CD14-positive monocyte (primary cell): ENCODE measurements around the gene NPRL2. TPM values are rescaled to one million over a fixed set of nuclear protein-coding genes. Genes with fewer than 3 reads are reported as not detected.

Experiments used
- DNase-seq, 3 donors: peaks; one replicate each; pipeline ENCODE4 v3.0.0-alpha.2; 2011 to 2022
- H2AFZ ChIP-seq: 2 replicates; pipeline ENCODE4 v1.6.0; 2012; ENCODE audit warnings: mild to moderate bottlenecking, low read depth, low read length, inconsistent platforms; ENCODE audit not compliant: insufficient read depth, poor library complexity, severe bottlenecking
- H3K27ac ChIP-seq, 2 donors: 1 replicate in 1 of 2; 2 replicates in 1 of 2; pipeline ENCODE4 v1.5.1; 2012 to 2013; ENCODE audit warnings: low read length in 2 of 2, control low read depth in 1 of 2, inconsistent platforms in 1 of 2, low read depth in 1 of 2, mild to moderate bottlenecking in 1 of 2
- H3K27me3 ChIP-seq, 2 donors: one replicate each; pipeline versions ENCODE4 v1.6.0 to v1.6.1; 2011 to 2013; ENCODE audit warnings: low read length in 2 of 2; ENCODE audit not compliant: control insufficient read depth in 2 of 2, insufficient read depth in 2 of 2
- H3K36me3 ChIP-seq, 2 donors: replicated peaks in 1 of 2; 1 replicate in 1 of 2; 2 replicates in 1 of 2; pipeline versions ENCODE4 v1.5.1 to v1.6.1; 2012 to 2013; ENCODE audit warnings: low read length in 2 of 2, control low read depth in 1 of 2, inconsistent platforms in 1 of 2, mild to moderate bottlenecking in 1 of 2; ENCODE audit not compliant: insufficient read depth in 2 of 2, control insufficient read depth in 1 of 2
- H3K4me1 ChIP-seq, 2 donors: 1 replicate in 1 of 2; 2 replicates in 1 of 2; pipeline versions ENCODE4 v1.5.1 to v1.6.1; 2012 to 2013; ENCODE audit warnings: low read length in 2 of 2, control low read depth in 1 of 2, inconsistent platforms in 1 of 2, mild to moderate bottlenecking in 1 of 2, moderate library complexity in 1 of 2; ENCODE audit not compliant: insufficient read depth in 2 of 2, control insufficient read depth in 1 of 2
- H3K4me2 ChIP-seq: replicated peaks from 2 replicates; pipeline ENCODE3; 2012; ENCODE audit warnings: low read length, moderate library complexity, mild to moderate bottlenecking; ENCODE audit not compliant: poor library complexity, severe bottlenecking; ENCODE audit errors: extremely low read depth
- H3K4me3 ChIP-seq, 3 experiments: fragments of 200-600 bp in 1 of 3; sonication (generic) in 1 of 3; replicated peaks in 1 of 3; 1 replicate in 2 of 3; 2 replicates in 1 of 3; pipeline ENCODE4 v1.5.1; 2011 to 2013; ENCODE audit warnings: low read length in 3 of 3, mild to moderate bottlenecking in 3 of 3, control low read depth in 2 of 3, low read depth in 2 of 3, inconsistent platforms in 1 of 3, moderate library complexity in 1 of 3
- H3K79me2 ChIP-seq: 2 replicates; pipeline ENCODE4 v1.6.0; 2012; ENCODE audit warnings: mild to moderate bottlenecking, control low read depth, inconsistent platforms, low read length, moderate library complexity; ENCODE audit not compliant: insufficient read depth
- H3K9ac ChIP-seq: 2 replicates; pipeline ENCODE4 v1.6.0; 2017; ENCODE audit warnings: low read length, mild to moderate bottlenecking; ENCODE audit not compliant: insufficient read depth, poor library complexity, severe bottlenecking
- H3K9me3 ChIP-seq, 2 donors: replicated peaks in 1 of 2; 1 replicate in 1 of 2; 2 replicates in 1 of 2; pipeline versions ENCODE4 v1.5.1 to v1.6.1; 2012 to 2013; ENCODE audit warnings: low read length in 2 of 2, control low read depth in 1 of 2; ENCODE audit not compliant: control insufficient read depth in 1 of 2, insufficient read depth in 1 of 2
- H4K20me1 ChIP-seq: 2 replicates; pipeline ENCODE4 v1.6.0; 2012; ENCODE audit warnings: mild to moderate bottlenecking, low read length, control low read depth, moderate library complexity; ENCODE audit not compliant: insufficient read depth
- H3K27ac Mint-ChIP-seq, 7 donors: one replicate each; pipeline ENCODE4 v1.8.0; 2020; ENCODE audit warnings: mild to moderate bottlenecking in 7 of 7, mixed read lengths in 7 of 7, moderate library complexity in 6 of 7, inconsistent platforms in 2 of 7
- H3K27me3 Mint-ChIP-seq, 3 donors: one replicate each; pipeline ENCODE4 v1.8.0; 2021 to 2022; ENCODE audit warnings: low read depth in 3 of 3, mild to moderate bottlenecking in 3 of 3, mixed read lengths in 3 of 3, moderate library complexity in 3 of 3, inconsistent platforms in 1 of 3
- H3K36me3 Mint-ChIP-seq, 2 donors: one replicate each; pipeline ENCODE4 v1.8.0; 2020; ENCODE audit warnings: mixed read lengths in 2 of 2, inconsistent platforms in 1 of 2, mild to moderate bottlenecking in 1 of 2
- H3K4me1 Mint-ChIP-seq: one replicate; pipeline ENCODE4 v1.8.0; 2020; ENCODE audit warnings: mild to moderate bottlenecking, mixed read lengths
- H3K4me3 Mint-ChIP-seq, 2 donors: one replicate each; pipeline ENCODE4 v1.8.0; 2020; ENCODE audit warnings: mild to moderate bottlenecking in 2 of 2, mixed read lengths in 2 of 2, moderate library complexity in 1 of 2
- H3K9me3 Mint-ChIP-seq, 7 donors: one replicate each; pipeline ENCODE4 v1.8.0; 2020 to 2022; ENCODE audit warnings: mixed read lengths in 7 of 7, mild to moderate bottlenecking in 6 of 7, moderate library complexity in 6 of 7, inconsistent platforms in 2 of 7
- WGBS: methylation state at CpG from one replicate; pipeline ENCODE4 v1.1.5; 2013; ENCODE audit warnings: missing lambda C conversion rate; ENCODE audit not compliant: insufficient coverage; 5-methylcytosine and 5-hydroxymethylcytosine counted together
- intact Hi-C, 2 donors: fragments of 100-400 bp; cut with micrococcal nuclease; formaldehyde crosslinking; loops; one replicate each; pipeline versions ENCODE4 v1.15.0 to v1.15.1; 2023
- polyA plus RNA-seq, 3 donors: library from polyadenylated mRNA; depleted of rRNA in 1 of 3; unstranded in 2 of 3; stranded (reverse) in 1 of 3; fragments of 300-500 nt in 2 of 3; fragments of >200 nt in 1 of 3; fragmentation: Illumina TruSeq in 2 of 3; gene quantifications; 1 replicate in 2 of 3; 2 replicates in 1 of 3; pipeline ENCODE4 v1.2.3, GENCODE V29; 2012 to 2021
- TF ChIP-seq, protein P1 (sequence below): fragments of 200-600 bp; IDR thresholded peaks from one replicate; pipeline ENCODE4 v1.8.0; 2022; ENCODE audit warnings: antibody characterized with exemption, mild to moderate bottlenecking

Gene NPRL2
- polyA plus RNA-seq, 3 donors: 20.9 to 37.9 (median 23.5) TPM

DNA sequence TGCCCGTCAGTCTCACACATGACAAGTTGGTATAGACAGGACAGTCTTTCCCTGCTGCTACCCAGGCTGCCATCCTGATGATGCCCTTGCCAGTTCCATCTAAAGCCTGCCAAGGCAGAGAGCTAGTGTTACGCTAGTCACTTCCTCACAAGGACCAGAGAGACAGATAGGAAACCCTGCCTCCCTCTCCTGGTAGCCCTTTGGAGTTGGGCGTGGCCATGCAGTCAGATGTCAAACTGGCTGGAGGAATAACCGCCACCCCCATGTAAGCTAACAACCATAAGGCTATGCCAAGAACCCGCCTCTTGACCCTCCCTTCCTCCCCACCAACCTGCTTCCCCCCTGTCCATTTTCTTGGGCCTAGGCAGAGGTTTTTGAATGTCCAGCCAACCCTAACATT is 6.0 kb upstream of the NPRL2 start:
- peak overlapping the region in 6 of 7 donors; percentile 4 to 82 (median 72) for H3K27ac Mint-ChIP-seq
- peak overlapping the region in 1 of 3 experiments; percentile 91 for H3K4me3 ChIP-seq
- intact Hi-C loops: loop anchor here (5.0 to 10.0 kb wide), 3 partner anchors 261 to 1038 kb away; partner anchors contain the start of genes MAPKAPK3 (in 1 of the 2), MON1A (in 1 of the 2) and RBM15B (in 1 of the 2)

DNA sequence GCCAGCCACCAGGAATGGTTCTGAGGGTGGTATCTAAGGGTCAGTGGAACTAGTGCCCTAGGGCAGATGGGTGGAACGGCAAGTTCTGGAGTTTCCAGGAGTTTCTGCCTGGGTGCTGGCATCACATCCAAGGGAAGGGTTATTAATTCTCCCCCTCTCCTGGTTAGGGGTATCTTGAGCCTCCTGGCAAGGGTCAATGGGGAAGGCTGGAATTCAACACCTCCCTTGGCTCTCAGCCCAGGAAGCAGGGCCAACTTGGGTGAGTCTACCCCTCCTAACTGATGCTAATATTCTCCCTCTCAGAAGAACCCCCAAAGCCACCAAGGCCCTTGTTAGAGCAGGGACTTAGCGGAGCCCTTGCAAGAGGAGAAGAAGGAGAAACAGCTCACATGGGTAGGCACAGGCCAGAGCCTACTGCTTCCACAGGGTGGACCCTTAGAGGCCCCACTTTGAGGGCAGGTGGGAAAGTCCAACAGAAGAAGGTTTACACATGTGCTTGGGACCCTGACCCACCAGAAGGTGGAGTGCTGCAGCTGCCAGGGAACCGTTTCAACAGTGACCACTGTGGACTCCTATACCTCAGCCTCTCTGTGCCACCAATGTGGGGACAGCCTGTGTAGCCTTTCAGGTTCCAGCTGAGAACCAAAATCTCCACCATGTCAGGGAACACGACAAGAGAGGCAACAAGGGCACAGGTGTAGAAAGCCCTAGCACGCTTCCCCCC is 5.4 kb upstream of the NPRL2 start:
- Histone ChIP-seq H3K27ac (peak overlapping the region; percentile 9 to 91), H3K4me3 (peak overlapping the region in 1 of 3 experiments; percentile 91), H3K9ac (peak overlapping the region; percentile 21), H3K27me3 (no peaks in the 10 kb centered on the region), H3K9me3 (no peaks in the 10 kb centered on the region), H3K4me2 (peak overlapping the region; percentile 98), H4K20me1 (peaks cover 79% of the 10 kb centered on the region), H3K4me1 (peaks cover 51 to 63% of the 10 kb centered on the region in 2 donors), H3K79me2 (peaks cover 75% of the 10 kb centered on the region), H2AFZ (no peak overlapping the region), H3K36me3 (peaks cover 44 to 56% of the 10 kb centered on the region in 2 donors)
- H3K27me3 Mint-ChIP-seq: peaks cover 0 to 2% (median 0%) of the 10 kb centered on the region in 3 donors
- TF ChIP-seq, protein P1, sequence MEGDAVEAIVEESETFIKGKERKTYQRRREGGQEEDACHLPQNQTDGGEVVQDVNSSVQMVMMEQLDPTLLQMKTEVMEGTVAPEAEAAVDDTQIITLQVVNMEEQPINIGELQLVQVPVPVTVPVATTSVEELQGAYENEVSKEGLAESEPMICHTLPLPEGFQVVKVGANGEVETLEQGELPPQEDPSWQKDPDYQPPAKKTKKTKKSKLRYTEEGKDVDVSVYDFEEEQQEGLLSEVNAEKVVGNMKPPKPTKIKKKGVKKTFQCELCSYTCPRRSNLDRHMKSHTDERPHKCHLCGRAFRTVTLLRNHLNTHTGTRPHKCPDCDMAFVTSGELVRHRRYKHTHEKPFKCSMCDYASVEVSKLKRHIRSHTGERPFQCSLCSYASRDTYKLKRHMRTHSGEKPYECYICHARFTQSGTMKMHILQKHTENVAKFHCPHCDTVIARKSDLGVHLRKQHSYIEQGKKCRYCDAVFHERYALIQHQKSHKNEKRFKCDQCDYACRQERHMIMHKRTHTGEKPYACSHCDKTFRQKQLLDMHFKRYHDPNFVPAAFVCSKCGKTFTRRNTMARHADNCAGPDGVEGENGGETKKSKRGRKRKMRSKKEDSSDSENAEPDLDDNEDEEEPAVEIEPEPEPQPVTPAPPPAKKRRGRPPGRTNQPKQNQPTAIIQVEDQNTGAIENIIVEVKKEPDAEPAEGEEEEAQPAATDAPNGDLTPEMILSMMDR: no peak
- 78% methylated on average over 3 of the region's 5 CpGs for WGBS
- peaks cover 28 to 50% of the 10 kb centered on the region in 2 donors for H3K36me3 Mint-ChIP-seq
- no peaks in the 10 kb centered on the region for H3K9me3 Mint-ChIP-seq
- DNase-seq: no peak
- intact Hi-C loops: loop anchor here (5.0 to 10.0 kb wide), 3 partner anchors 261 to 1039 kb away; partner anchors contain the start of genes MAPKAPK3 (in 1 of the 2), MON1A (in 1 of the 2) and RBM15B (in 1 of the 2)
- peaks cover 57% of the 10 kb centered on the region for H3K4me1 Mint-ChIP-seq
- no peak overlapping the region for H3K4me3 Mint-ChIP-seq
- peak overlapping the region in 4 of 7 donors; percentile 57 to 82 (median 76) for H3K27ac Mint-ChIP-seq

More for the DNA sequence above, 6.0 kb upstream of the NPRL2 start:
- H3K9me3 Mint-ChIP-seq: no peaks in the 10 kb centered on the region
- Histone ChIP-seq H3K9ac (peak overlapping the region; percentile 21), H3K27ac (peak overlapping the region; percentile 20 to 91), H3K79me2 (peaks cover 69% of the 10 kb centered on the region), H4K20me1 (peaks cover 74% of the 10 kb centered on the region), H3K4me1 (peaks cover 46 to 57% of the 10 kb centered on the region in 2 donors), H2AFZ (no peak overlapping the region), H3K27me3 (no peaks in the 10 kb centered on the region), H3K36me3 (peaks cover 44 to 56% of the 10 kb centered on the region in 2 donors), H3K9me3 (no peaks in the 10 kb centered on the region), H3K4me2 (peak overlapping the region; percentile 98)
- TF ChIP-seq, protein P1: no peak
- peaks cover 51% of the 10 kb centered on the region for H3K4me1 Mint-ChIP-seq
- 52% methylated on average over 4 of the region's 5 CpGs for WGBS
- DNase-seq: peak; percentile 22 to 36 (median 30)
- peaks cover 26 to 50% of the 10 kb centered on the region in 2 donors for H3K36me3 Mint-ChIP-seq
- H3K4me3 Mint-ChIP-seq: peak overlapping the region; percentile 55 to 59
- peaks cover 0 to 2% (median 0%) of the 10 kb centered on the region in 3 donors for H3K27me3 Mint-ChIP-seq
